Endodermal cell (in vitro differentiated cells): ENCODE measurements around the gene CADM3. TPM values are rescaled to one million over a fixed set of nuclear protein-coding genes. Genes with fewer than 3 reads are reported as not detected.

Source experiments
- DNase-seq: peaks from one replicate; pipeline ENCODE4 v3.0.0-alpha.2; 2017
- H3K27ac ChIP-seq: 2 replicates; pipeline ENCODE4 v1.5.1; 2013; ENCODE audit warnings: mild to moderate bottlenecking, low read depth, low read length, moderate library complexity
- H3K27me3 ChIP-seq: 2 replicates; pipeline ENCODE4 v1.6.1; 2013; ENCODE audit warnings: mild to moderate bottlenecking, low read length, moderate library complexity; ENCODE audit not compliant: insufficient read depth, control insufficient read depth, poor library complexity, severe bottlenecking
- H3K36me3 ChIP-seq: 2 replicates; pipeline ENCODE4 v1.7.0; 2013; ENCODE audit warnings: mild to moderate bottlenecking, low read length, moderate library complexity; ENCODE audit not compliant: control insufficient read depth, insufficient read depth
- H3K4me1 ChIP-seq: one replicate; pipeline ENCODE4 v1.7.0; 2013; ENCODE audit warnings: low read length; ENCODE audit not compliant: control insufficient read depth, insufficient read depth
- H3K4me3 ChIP-seq: 2 replicates; pipeline ENCODE4 v1.5.1; 2013; ENCODE audit warnings: mild to moderate bottlenecking, low read length, moderate library complexity
- H3K9ac ChIP-seq: 2 replicates; pipeline ENCODE4 v1.6.1; 2013; ENCODE audit warnings: mild to moderate bottlenecking, low read length, moderate library complexity; ENCODE audit not compliant: poor library complexity, severe bottlenecking; ENCODE audit errors: extremely low read depth
- H3K9me3 ChIP-seq: 2 replicates; pipeline ENCODE4 v1.6.1; 2013; ENCODE audit warnings: mild to moderate bottlenecking, low read length, moderate library complexity; ENCODE audit not compliant: control insufficient read depth
- H3K27ac Mint-ChIP-seq: 2 replicates; pipeline ENCODE4 v1.8.0; 2020; ENCODE audit warnings: mixed read lengths
- H3K27me3 Mint-ChIP-seq: 2 replicates; pipeline ENCODE4 v1.8.0; 2021; ENCODE audit warnings: mild to moderate bottlenecking, mixed read lengths; ENCODE audit not compliant: insufficient read depth
- H3K36me3 Mint-ChIP-seq: 2 replicates; pipeline ENCODE4 v1.8.0; 2020; ENCODE audit warnings: low read depth, mixed read lengths
- H3K4me1 Mint-ChIP-seq: 2 replicates; pipeline ENCODE4 v1.8.0; 2020; ENCODE audit warnings: mixed read lengths
- H3K4me3 Mint-ChIP-seq: 2 replicates; pipeline ENCODE4 v1.8.0; 2020; ENCODE audit warnings: mild to moderate bottlenecking, moderate library complexity, mixed read lengths
- H3K9me3 Mint-ChIP-seq: 2 replicates; pipeline ENCODE4 v1.8.0; 2020; ENCODE audit warnings: mild to moderate bottlenecking, mixed read lengths
- CTCF ChIP-seq: fragments of 200-600 bp; sonication (generic); conservative IDR thresholded peaks from 2 replicates; pipeline ENCODE4 v1.5.0; 2021; ENCODE audit warnings: antibody characterized with exemption, mild to moderate bottlenecking
- WGBS, 2 experiments: methylation state at CpG; one replicate each; pipeline versions ENCODE4 v1.1.5 to v1.1.7; 2013; ENCODE audit warnings: missing lambda C conversion rate in 2 of 2, mixed read lengths in 1 of 2; ENCODE audit not compliant: insufficient coverage in 1 of 2, insufficient read length in 1 of 2; 5-methylcytosine and 5-hydroxymethylcytosine counted together
- total RNA-seq, 2 donors: library from RNA; stranded (reverse); fragmentation: NEBNext Ultra II Directional in 1 of 2; extraction: Animal tissue kit (Norgen Biotek cat#: 25700) in 1 of 2; gene quantifications; 2 replicates in 1 of 2; 3 replicates in 1 of 2; pipeline ENCODE4 v1.2.1, GENCODE V29; 2021

The CADM3 gene
- total RNA-seq, 2 donors from 2014 or later, result 2.4 to 4.0 TPM

GRCh38 chr1:159187033-159187432 lies 15.6 kb downstream of the CADM3 start:
- Histone ChIP-seq H3K9me3 (no peaks in the 10 kb centered on the region), H3K27me3 (no peaks in the 10 kb centered on the region), H3K4me1 (no peaks in the 10 kb centered on the region), H3K36me3 (no peaks in the 10 kb centered on the region), H3K9ac (no peak overlapping the region), H3K27ac (no peak overlapping the region), H3K4me3 (peak overlapping the region; percentile 86)
- DNase-seq, result no peak
- peak; percentile 54 for TF ChIP-seq CTCF
- Mint-ChIP-seq H3K4me3 (peak overlapping the region; percentile 73), H3K36me3 (no peaks in the 10 kb centered on the region), H3K27me3 (peaks cover 11% of the 10 kb centered on the region), H3K9me3 (no peaks in the 10 kb centered on the region), H3K27ac (no peak overlapping the region), H3K4me1 (peaks cover 34% of the 10 kb centered on the region)
- 12 to 20% methylated on average over 3 of the region's 3 CpGs for WGBS, 2 experiments

GRCh38 chr1:159187647-159188374 lies 16.4 kb downstream of the CADM3 start:
- no peaks in the 10 kb centered on the region for H3K4me1 ChIP-seq
- H3K4me1 Mint-ChIP-seq, result peaks cover 34% of the 10 kb centered on the region
- H3K36me3 ChIP-seq, result no peaks in the 10 kb centered on the region
- peak overlapping the region; percentile 79 for H3K27ac ChIP-seq
- no peaks in the 10 kb centered on the region for H3K9me3 Mint-ChIP-seq
- H3K4me3 Mint-ChIP-seq, result peak overlapping the region; percentile 73
- H3K27me3 Mint-ChIP-seq, result peaks cover 11% of the 10 kb centered on the region
- H3K36me3 Mint-ChIP-seq, result no peaks in the 10 kb centered on the region
- H3K9ac ChIP-seq, result peak overlapping the region; percentile 41
- 2 to 9% methylated on average over 6 to 14 of the region's 14 CpGs for WGBS, 2 experiments
- peak; percentile 62 for DNase-seq
- peak overlapping the region; percentile 86 for H3K4me3 ChIP-seq
- TF ChIP-seq CTCF, result no peak
- H3K27me3 ChIP-seq, result no peaks in the 10 kb centered on the region
- H3K9me3 ChIP-seq, result no peaks in the 10 kb centered on the region
- peak overlapping the region; percentile 92 for H3K27ac Mint-ChIP-seq

GRCh38 chr1:159188375-159188788 lies 17.0 kb downstream of the CADM3 start:
- Histone ChIP-seq H3K4me1 (no peaks in the 10 kb centered on the region), H3K27ac (peak overlapping the region; percentile 79), H3K4me3 (peak overlapping the region; percentile 86), H3K27me3 (no peaks in the 10 kb centered on the region), H3K36me3 (no peaks in the 10 kb centered on the region), H3K9me3 (no peaks in the 10 kb centered on the region), H3K9ac (peak overlapping the region; percentile 41)
- H3K4me3 Mint-ChIP-seq, result peak overlapping the region; percentile 73
- no peaks in the 10 kb centered on the region for H3K9me3 Mint-ChIP-seq
- peaks cover 11% of the 10 kb centered on the region for H3K27me3 Mint-ChIP-seq
- TF ChIP-seq CTCF, result no peak
- peaks cover 30% of the 10 kb centered on the region for H3K4me1 Mint-ChIP-seq
- peak; percentile 96 for DNase-seq
- H3K36me3 Mint-ChIP-seq, result no peaks in the 10 kb centered on the region
- WGBS, 2 experiments, result 2 to 8% methylated on average over 5 to 24 of the region's 24 CpGs
- H3K27ac Mint-ChIP-seq, result peak overlapping the region; percentile 92
